Measurements from ENCODE around the gene ZSCAN1.

The ZSCAN1 gene

GRCh38 chr19:58085348-58085875 lies 51.6 kb downstream of the ZSCAN1 start:
- DNase-seq, result no peak

- DNase-seq, result no peak
These were observed 53.2 kb downstream of the ZSCAN1 start for GRCh38 chr19:58086825-58087710.

- no peak for DNase-seq
These were observed 54.8 kb downstream of the ZSCAN1 start for GRCh38 chr19:58088521-58089052.

DNA sequence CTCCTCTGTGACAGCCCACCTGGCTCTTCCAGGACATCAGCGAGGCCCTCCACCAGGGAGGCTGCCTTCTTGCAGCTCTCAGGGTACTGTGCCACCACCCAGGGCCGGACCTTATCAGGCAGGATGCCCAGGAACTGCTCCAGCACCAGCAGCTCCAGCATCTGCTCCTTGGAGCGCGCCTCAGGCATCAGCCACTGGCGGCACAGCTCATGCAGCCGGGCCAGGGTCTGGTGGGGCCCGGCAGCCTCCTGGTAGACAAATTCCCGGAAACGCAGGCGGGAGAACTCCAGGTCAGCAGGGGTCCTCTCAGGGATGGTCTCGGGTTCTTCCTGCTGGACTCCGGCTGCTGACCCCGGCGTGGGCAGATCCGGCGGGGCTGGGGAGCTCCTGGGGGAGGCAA lies 56.0 kb downstream of the ZSCAN1 start:
- DNase-seq, result no peak

GRCh38 chr19:58091251-58091995 lies 57.6 kb downstream of the ZSCAN1 start:
- DNase-seq, result no peak

- no peak for DNase-seq
These were observed 59.2 kb downstream of the ZSCAN1 start for GRCh38 chr19:58093071-58093470.

- DNase-seq, result no peak
These were observed 61.5 kb downstream of the ZSCAN1 start for GRCh38 chr19:58095328-58095727.

GRCh38 chr19:58096884-58097283 lies 63.1 kb downstream of the ZSCAN1 start:
- DNase-seq, result no peak

- no peak for DNase-seq
These were observed 63.5 kb downstream of the ZSCAN1 start for GRCh38 chr19:58097349-58097748.

GRCh38 chr19:58097781-58098681 lies 64.2 kb downstream of the ZSCAN1 start, which contains the start of gene ZSCAN18:
ZSCAN18 (minus strand) TSS chr19:58098231; CDS start chr19:58090267, 7,964 bp downstream.
- peak; percentile 98 for DNase-seq

- DNase-seq, result no peak
These were observed 64.8 kb downstream of the ZSCAN1 start for GRCh38 chr19:58098682-58098998.
